WTC11 (cell line): Measurements from ENCODE around the gene TNNC2. TPM values are rescaled to one million over a fixed set of nuclear protein-coding genes. Genes with fewer than 3 reads are reported as not detected.

Experiments
- ATAC-seq: fragments of 200-7000 bp; cut with Tn5 transposase; 2 replicates; pipeline ENCODE4 v1.10.0; 2021; ENCODE audit warnings: mild to moderate bottlenecking, moderate library complexity
- CTCF ChIA-PET: fragments of 300-600 bp; sonication (Branson Sonifier 250); formaldehyde crosslinking; loops from one replicate; lab custom pipeline; 2021; ENCODE audit warnings: antibody characterized with exemption; lab: Charles Lee
- POLR2A ChIA-PET: fragments of 350-600 bp; sonication (Branson Sonifier 250); formaldehyde crosslinking; loops from one replicate; lab custom pipeline; 2021; ENCODE audit warnings: antibody characterized with exemption; lab: Charles Lee
- DNase-seq: peaks from one replicate; pipeline ENCODE4 v3.0.0; 2021; ENCODE audit warnings: low spot score
- H3K27ac Mint-ChIP-seq: 2 replicates; pipeline ENCODE4 v1.8.0; 2021; ENCODE audit warnings: mixed read lengths
- H3K27me3 Mint-ChIP-seq: 2 replicates; pipeline ENCODE4 v1.8.0; 2021; ENCODE audit warnings: low read depth, mild to moderate bottlenecking, moderate library complexity, mixed read lengths
- H3K36me3 Mint-ChIP-seq: 2 replicates; pipeline ENCODE4 v1.8.0; 2021; ENCODE audit warnings: mixed read lengths
- H3K4me1 Mint-ChIP-seq: 2 replicates; pipeline ENCODE4 v1.8.0; 2022; ENCODE audit warnings: mixed read lengths
- H3K4me3 Mint-ChIP-seq: 2 replicates; pipeline ENCODE4 v1.8.0; 2021; ENCODE audit warnings: mild to moderate bottlenecking, moderate library complexity, mixed read lengths
- H3K9me3 Mint-ChIP-seq: 2 replicates; pipeline ENCODE4 v1.8.0; 2021; ENCODE audit warnings: mixed read lengths
- EMX1 ChIP-seq: fragments of 250-450 bp; sonication (Bioruptor Pico); IDR thresholded peaks from 2 replicates; pipeline ENCODE4 v1.8.0; 2021; ENCODE audit warnings: mild to moderate bottlenecking
- ESRRA ChIP-seq: sonication (generic); formaldehyde crosslinking; IDR thresholded peaks from 2 replicates; pipeline ENCODE4 v1.8.1; 2022; ENCODE audit warnings: mild to moderate bottlenecking, missing genetic modification reagents, borderline replicate concordance
- ETV6 ChIP-seq: sonication (generic); formaldehyde crosslinking; IDR thresholded peaks from 2 replicates; pipeline ENCODE4 v1.8.1; 2022; ENCODE audit warnings: mild to moderate bottlenecking, missing genetic modification reagents
- FOXP4 ChIP-seq: sonication (generic); formaldehyde crosslinking; IDR thresholded peaks from 2 replicates; pipeline ENCODE4 v1.8.0; 2022; ENCODE audit warnings: mild to moderate bottlenecking, missing genetic modification reagents
- GABPB1 ChIP-seq: sonication (generic); formaldehyde crosslinking; IDR thresholded peaks from 2 replicates; pipeline ENCODE4 v1.8.1; 2023; ENCODE audit warnings: mild to moderate bottlenecking, missing genetic modification reagents
- GRHL2 ChIP-seq: fragments of 250-450 bp; sonication (Bioruptor Pico); IDR thresholded peaks from 2 replicates; pipeline ENCODE4 v1.8.0; 2022; ENCODE audit warnings: mild to moderate bottlenecking, moderate library complexity; ENCODE audit not compliant: insufficient replicate concordance, severe bottlenecking
- HMGXB4 ChIP-seq: sonication (generic); formaldehyde crosslinking; IDR thresholded peaks from 2 replicates; pipeline ENCODE4 v1.8.1; 2023; ENCODE audit warnings: mild to moderate bottlenecking, moderate library complexity, missing genetic modification reagents
- IRF2 ChIP-seq: sonication (generic); formaldehyde crosslinking; IDR thresholded peaks from 2 replicates; pipeline ENCODE4 v1.8.0; 2022; ENCODE audit warnings: low read depth, missing genetic modification reagents, borderline replicate concordance
- NR2C2 ChIP-seq: sonication (generic); formaldehyde crosslinking; IDR thresholded peaks from 2 replicates; pipeline ENCODE4 v1.8.0; 2022; ENCODE audit warnings: mild to moderate bottlenecking, missing genetic modification reagents
- RORB ChIP-seq: fragments of 250-450 bp; sonication (Bioruptor Pico); IDR thresholded peaks from 2 replicates; pipeline ENCODE4 v1.9.0; 2021; ENCODE audit warnings: mild to moderate bottlenecking
- TEAD4 ChIP-seq: sonication (generic); formaldehyde crosslinking; IDR thresholded peaks from 2 replicates; pipeline ENCODE4 v1.8.0; 2022; ENCODE audit warnings: mild to moderate bottlenecking, missing genetic modification reagents
- USF2 ChIP-seq: sonication (generic); formaldehyde crosslinking; IDR thresholded peaks from 2 replicates; pipeline ENCODE4 v1.8.1; 2023; ENCODE audit warnings: mild to moderate bottlenecking, missing genetic modification reagents, moderate library complexity
- ZBTB21 ChIP-seq: sonication (generic); formaldehyde crosslinking; IDR thresholded peaks from 2 replicates; pipeline ENCODE4 v1.8.1; 2023; ENCODE audit warnings: mild to moderate bottlenecking, missing genetic modification reagents, borderline replicate concordance
- ZNF219 ChIP-seq: sonication (generic); formaldehyde crosslinking; IDR thresholded peaks from 2 replicates; pipeline ENCODE4 v1.8.0; 2023; ENCODE audit warnings: missing genetic modification reagents, mild to moderate bottlenecking, borderline replicate concordance
- ZSCAN18 ChIP-seq: fragments of 250-450 bp; sonication (Bioruptor Pico); IDR thresholded peaks from 2 replicates; pipeline ENCODE4 v2.1.2; 2022; ENCODE audit warnings: mild to moderate bottlenecking, moderate library complexity
- total RNA-seq: library from RNA; stranded (reverse); gene quantifications from 3 replicates; pipeline ENCODE4 v1.2.3, GENCODE V29; 2021

TNNC2 gene
- total RNA-seq, 1 experiment from 2014 or later: 3.0 TPM

- TF ChIP-seq ESRRA (no peak), ETV6 (no peak), ZSCAN18 (CRISPR knock-in tag) (no peak), EMX1 (no peak), RORB (no peak), USF2 (CRISPR knock-in tag) (no peak), HMGXB4 (CRISPR knock-in tag) (no peak), GRHL2 (CRISPR knock-in tag) (no peak), ZNF219 (CRISPR knock-in tag) (no peak), FOXP4 (CRISPR knock-in tag) (no peak)
These were observed 600 bp upstream of the TNNC2 start (continued) for GRCh38 chr20:45827712-45828111.

- ATAC-seq: no peak
- Mint-ChIP-seq H3K27ac (peak overlapping the region; percentile 27), H3K9me3 (no peaks in the 10 kb centered on the region), H3K4me1 (peaks cover 26% of the 10 kb centered on the region), H3K36me3 (no peaks in the 10 kb centered on the region), H3K27me3 (peaks cover 23% of the 10 kb centered on the region), H3K4me3 (no peak overlapping the region)
- DNase-seq: no peak
- no peak for TF ChIP-seq GABPB1 (CRISPR knock-in tag)
- TF ChIP-seq ZBTB21 (CRISPR knock-in tag): no peak
- no peak for TF ChIP-seq HMGXB4 (CRISPR knock-in tag)
- TF ChIP-seq FOXP4 (CRISPR knock-in tag): no peak
- TF ChIP-seq TEAD4 (CRISPR knock-in tag): no peak
- TF ChIP-seq NR2C2: no peak
- no peak for TF ChIP-seq IRF2 (CRISPR knock-in tag)
- CTCF ChIA-PET: interaction anchor here (0.6 to 1.6 kb wide), 5 partner anchors 13 to 185 kb away, joined by 3 to 6 read pairs (median 5); no protein-coding TSS in a partner anchor
- POLR2A ChIA-PET: interaction anchor here (0.9 kb wide), 1 partner anchor 107 kb away, joined by 3 read pairs; no protein-coding TSS in a partner anchor
These were observed 612 bp downstream of the TNNC2 start for GRCh38 chr20:45826381-45827019.
